DMS153 treated with DMSO at 0.1 percent for 48 hours (cell line): ENCODE data around the gene ELFN1.
A peak's percentile ranks its signal among the peaks of the same experiment; 100 is the strongest.

Experiments
- DNase-seq: peaks from one replicate; lab custom pipeline; 2025; ENCODE audit not compliant: unreplicated experiment; lab: John Stamatoyannopoulos, UW

The ELFN1 gene

DNA sequence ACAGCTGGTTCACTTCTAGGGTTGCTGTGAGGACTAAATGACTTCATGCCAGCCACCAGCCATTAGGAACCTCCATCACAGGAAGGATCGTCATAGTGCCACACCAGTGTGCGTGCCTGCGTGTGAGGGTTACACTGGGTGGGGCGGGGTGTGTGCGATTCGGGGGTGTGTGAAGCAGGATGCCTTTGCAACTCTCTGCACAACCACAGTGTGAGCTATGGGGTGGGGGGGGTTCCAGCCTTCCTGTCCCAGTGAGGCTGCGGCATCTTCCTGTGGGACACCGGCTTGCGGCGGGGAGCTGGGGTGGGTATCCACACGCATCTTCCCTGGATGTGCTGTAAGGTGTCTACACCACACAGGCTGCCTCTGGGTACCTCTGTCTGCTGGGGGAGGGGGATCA is 6.9 kb upstream of the ELFN1 start:
- DNase-seq: no peak

- DNase-seq: no peak
These were observed 6.0 kb upstream of the ELFN1 start for GRCh38 chr7:1663857-1664651.

- peak; percentile 49 for DNase-seq
These were observed 5.1 kb upstream of the ELFN1 start for GRCh38 chr7:1664711-1665548.

DNA sequence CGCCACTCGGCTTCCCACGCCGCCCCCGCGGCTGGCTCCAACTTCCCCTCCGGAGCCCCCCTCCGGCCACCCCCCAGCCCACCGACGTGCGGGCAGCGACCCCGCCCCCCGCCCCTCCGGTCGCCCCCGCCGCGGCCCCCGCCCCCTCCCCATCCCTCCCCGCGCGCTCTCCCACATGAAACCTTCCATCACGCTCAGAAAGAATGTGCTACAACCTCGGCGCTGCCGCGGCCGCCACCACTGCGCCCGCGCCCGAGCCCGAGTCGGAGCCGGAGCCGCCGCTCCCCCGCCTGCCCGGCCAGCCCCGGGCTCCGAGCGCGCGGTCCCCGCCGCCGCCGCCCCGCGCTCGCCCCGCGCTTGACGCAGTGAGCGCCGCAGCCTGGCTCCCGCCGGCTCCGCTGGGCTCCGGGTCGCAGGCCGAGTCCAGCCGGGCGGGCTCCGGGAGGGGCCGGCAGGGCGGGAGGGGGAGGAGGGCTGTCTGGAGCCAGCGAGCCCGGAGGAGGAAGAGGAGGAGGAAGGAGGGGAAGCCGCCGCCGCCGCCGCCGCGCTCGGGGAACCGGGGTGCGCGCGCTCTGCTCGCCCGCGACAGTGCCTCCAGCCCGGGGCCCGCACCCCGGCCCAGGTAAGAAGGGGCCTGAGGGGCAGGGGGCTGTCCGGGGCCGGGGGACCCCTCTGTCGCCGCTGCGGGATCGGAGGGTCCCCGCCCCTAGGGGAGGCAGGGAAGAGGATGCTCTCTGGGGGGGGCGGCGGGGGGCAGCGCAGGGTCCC is 4.3 kb upstream of the ELFN1 start:
- DNase-seq: no peak

DNA sequence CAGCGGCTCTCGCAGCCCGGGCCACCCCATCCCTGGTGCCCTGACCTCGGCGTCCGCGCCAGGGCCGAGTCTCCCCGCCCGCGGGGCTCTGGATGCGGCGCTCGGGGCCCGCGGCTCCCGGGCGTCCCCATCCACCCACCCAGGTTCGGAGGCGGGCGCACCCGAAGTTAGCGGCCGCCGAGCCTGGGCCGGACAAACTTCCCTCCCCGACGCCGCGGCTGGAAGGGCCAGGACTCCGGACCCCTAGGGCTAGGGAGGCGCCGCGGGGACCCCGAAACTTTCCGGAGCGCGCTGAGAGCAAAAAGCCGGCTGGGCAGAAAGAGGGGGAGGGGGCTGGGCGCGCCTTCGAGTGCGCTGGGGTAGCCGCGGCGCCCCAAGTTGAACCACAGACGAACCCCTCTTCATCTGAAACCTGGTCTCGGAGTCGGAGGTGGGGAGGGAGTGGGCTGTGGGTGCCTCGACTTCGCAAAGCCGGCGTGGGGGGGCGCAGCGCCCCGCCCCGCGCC is 3.7 kb upstream of the ELFN1 start:
- no peak for DNase-seq

DNA sequence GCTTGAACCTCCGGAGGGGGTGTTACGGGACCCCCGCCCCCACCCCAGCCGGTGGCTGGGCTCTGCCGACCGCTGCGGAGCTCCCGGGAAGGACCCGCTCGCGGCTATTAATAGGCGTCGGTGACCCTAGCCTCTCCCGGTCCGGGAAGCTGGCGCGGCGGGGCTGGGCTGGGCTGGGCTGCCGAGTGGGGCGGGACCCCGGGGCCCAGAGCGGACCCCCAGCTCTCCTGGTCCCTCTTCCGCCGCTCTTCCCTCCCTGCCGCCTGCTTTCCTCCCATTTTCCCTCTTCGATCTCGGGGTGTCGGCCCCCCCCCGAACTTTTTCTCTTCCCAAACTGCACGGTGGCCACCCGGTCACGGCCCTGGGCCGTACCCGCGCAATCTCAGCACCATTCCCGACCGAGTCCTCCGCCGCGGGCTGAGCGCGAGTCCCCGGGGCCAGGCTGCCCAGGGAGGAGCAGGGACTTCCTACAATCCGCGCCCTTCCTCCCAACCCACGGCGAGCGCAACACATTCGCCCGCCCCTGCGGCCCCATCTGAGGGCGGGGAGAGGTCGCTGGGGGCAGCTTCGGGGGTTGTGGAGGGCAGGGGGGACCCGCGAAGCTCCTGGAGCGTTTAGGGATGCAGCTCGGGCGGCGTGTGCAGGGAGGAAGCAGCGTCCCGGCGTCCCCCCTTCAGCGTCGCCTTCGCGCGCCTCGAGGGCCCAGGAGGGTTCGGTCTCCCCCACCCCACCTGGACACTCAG is 3.1 kb upstream of the ELFN1 start:
- no peak for DNase-seq

DNA sequence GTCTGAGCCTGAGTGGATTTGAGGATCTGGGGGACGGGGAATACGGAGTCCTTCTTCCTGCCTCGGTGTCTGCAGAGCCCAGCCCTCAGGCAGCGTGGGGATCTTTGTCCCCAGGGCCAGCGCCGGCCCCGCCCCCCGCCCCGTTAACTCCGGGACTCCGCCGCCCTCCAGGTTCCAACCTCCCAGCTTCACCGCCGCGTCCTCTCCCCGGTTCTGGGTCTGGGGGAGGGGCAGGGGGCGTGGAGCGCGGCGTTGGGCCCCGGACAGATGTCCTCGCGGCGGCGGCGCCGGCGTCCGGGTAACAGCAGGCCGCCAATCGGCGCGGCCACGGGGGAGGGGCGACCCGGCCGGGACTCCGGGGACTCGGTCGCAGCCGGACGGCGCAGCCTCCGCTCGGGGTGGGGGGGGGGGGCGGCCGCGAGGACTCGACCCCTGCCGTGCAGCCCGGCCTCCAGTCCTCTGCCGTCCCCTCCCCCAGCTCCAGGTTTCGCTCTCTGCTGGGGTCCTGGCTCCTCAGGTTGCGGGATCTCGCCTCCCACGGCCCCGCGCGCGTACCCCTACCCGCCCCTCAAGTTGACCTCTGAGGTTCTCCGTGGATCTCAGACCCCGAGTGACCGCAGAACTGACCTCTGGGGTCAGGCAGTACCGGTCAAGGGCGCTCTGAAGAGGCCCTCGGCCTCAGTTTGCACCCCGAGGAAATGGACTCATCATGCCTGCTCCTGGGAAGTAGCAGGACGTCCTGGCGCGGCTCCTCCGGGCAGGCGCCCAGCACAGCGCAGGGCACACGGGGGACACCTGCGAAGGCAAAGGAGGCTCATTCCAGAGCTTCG is 2.3 kb upstream of the ELFN1 start:
- no peak for DNase-seq

GRCh38 chr7:1668396-1669063 is 1.5 kb upstream of the ELFN1 start:
- DNase-seq: no peak

- peak; percentile 46 for DNase-seq
These were observed 769 bp upstream of the ELFN1 start for GRCh38 chr7:1669064-1669951.

DNA sequence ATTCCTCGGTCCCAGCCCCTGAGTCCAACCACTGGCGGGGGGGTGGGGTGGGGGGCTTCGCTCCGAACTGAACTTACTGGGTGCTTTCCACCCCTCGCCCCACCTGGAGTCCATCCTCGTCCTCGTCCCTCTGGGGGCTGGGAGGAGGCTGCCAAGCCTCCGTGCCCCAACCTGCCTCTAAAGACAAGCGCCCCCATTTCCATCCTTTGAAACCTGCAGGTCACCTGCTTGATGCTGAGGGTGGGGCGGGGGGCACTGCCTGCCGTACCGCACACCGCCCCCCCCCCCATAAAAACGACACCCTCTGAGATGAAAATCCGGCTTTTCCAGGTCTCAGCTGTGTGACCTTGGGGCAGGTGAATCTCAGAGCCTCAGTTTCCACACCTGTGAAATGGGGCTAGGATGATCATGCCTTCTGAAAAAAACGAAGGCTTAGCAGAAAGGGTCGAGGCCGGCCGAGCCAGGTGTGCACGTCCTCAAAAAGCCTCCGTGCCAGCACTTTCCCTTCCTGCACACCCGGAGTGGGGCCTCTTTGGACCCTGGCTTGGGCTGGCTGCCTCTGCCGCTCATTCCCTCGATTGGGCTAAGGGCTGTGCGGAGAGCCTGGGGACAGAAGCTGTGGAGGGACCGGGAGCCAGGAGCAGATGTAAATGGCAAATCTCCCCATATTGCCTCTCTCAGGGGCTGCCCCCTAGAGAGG is 967 bp downstream of the ELFN1 start:
- DNase-seq: no peak

DNA sequence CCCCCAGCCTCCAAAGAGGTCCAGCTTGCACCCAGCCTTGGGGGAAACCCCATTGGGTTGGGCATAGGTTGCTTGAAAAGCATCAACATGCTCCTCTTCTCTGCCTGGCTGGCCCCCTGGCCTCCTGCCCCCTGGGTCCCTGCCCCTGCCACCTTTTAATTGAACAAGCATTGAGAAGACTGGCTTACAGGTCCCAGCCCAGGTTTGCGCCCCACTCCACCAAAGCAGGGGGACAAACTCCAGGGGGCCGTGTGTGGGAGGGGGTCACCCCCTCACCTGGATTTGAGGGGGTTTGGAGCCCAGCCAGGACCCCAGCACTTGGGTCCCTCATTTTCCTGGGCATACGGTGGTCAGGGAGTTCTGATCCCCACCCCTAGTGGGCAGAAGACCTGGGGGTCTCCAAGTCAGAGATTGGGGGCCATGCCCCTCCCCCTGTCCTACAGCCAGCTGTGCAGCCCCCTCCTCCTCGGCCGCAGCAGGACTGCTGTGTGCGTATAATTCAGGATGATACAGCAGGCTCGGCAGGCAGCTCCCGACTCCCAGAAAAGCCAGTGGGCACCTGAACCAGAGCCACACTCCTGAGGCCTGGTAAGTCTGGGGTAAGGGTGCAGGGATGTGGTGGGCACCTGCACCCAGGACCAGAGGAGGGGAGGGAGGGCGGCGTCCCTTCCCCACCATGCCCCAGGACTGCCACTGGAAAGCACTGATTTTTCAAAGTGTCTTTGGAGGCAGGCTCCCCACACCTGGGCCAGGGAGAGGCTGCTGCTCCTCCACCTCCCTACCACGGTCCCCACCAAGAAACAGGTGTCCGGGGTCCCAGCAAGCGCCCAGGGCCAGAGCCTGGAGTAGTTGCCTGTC is 1.7 kb downstream of the ELFN1 start:
- no peak for DNase-seq

DNA sequence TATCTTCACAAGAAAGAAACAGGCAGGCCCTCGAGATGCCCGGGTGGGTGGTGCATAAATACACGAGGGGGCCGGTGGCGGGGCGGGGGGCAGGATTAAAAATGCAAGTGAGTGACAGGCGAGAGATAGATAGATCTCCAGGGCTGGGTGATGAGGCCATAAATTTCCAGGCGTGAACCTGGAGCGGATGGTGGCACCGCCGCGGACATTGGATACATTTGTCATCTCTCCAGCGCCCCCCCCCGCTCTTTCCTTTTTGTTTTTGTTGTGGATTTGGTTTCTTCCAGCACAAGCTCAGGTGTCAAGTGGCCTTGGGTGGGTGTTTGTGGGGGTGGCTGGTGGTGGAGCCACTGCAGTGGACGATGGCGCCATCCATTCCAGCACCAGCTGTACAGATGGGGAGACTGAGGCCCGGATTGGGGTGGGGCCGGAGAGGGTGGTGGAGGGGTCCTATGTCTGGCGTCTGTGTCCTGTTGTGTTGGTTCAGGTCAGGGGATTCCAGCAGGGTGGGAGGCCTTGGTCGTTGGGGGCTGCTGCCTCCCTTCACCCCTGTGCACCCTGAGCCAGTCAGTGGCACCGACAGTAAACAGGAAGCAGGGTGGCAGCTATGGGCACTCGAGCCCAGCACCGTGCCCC is 2.9 kb downstream of the ELFN1 start:
- DNase-seq: no peak

- no peak for DNase-seq
These were observed 3.6 kb downstream of the ELFN1 start for GRCh38 chr7:1673581-1674118.

DNA sequence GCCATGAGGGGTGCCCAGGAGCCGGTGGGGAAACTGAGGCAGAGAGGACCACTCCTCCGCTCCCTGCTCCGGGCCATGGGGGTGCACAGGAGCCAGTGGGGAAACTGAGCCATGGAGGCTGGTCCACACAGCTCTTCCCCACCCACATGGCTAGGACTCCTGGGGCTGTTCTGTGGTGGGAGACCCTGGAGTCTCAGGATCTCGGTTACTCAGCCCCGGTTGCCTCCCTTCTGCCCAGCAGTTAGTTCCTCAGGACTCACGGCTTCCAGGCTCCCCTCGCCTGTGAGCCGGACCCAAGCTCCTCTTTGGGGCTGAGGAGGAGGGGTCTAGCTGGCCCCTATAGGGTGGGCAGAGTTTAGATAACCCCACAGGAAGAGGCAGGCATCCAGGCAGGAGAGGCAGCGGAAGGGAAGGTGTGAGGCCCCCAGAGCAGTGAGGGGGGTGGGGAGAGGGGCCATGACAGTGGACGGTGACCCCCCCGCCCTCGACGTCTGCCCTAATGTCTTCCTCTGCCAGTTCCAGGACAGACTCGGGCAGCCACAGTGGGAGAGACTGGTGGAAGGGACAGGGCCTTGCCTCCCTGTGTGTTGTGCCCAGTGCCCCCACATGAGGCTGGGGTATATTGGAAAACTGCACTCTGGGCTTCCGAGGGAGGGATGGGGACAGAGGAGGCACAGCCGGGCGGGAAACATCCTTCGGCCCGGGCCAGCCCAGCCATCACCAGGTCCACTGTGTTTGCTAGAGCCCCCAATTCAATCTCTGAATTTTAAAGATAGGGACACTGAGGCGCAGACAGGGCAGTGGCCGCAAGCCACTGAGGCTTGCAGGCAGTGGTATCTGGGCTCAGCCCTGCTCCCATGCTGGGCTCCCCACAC is 4.3 kb downstream of the ELFN1 start:
- DNase-seq: no peak

DNA sequence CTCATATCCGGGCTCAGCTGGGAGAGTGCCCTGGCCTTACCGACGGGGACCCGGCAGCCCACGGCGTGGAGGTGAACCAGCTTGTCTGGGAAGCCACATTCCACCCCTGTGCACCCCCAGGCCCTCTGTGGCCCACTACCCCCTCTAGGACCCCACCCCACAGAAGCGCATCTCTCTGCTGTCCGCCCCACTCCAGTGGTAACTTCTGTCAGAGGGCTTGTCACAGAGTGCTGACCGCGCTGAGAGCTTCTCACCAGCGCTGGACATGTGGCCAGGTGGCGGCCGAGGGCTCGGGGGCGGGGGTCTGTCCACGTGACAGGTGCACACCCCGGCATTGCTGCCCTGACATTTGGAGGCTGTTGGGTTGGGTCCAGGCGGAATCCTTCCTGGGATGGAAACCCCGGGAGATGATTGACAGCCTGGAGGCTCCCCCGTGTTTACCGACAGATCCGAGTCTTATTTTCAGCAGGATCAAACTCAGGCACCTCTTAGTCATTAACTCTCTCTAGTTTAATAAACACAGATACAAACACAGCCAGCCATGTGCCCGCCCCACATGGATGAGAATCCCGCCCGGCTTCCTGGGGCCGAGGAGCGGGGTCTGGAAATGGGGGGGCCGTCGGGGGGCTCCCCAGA is 5.1 kb downstream of the ELFN1 start:
- no peak for DNase-seq
